ENCODE data around the gene ACSM6. TPM values are rescaled to one million over a fixed set of nuclear protein-coding genes. Genes with fewer than 3 reads are reported as not detected.

The ACSM6 gene
- total and polyA plus RNA-seq, 2 experiments from 2014 or later: 0.10 TPM; not detected in 1

- no peak overlapping the region for H3K4me2 ChIP-seq
- H3K36me3 ChIP-seq (replicated peaks; ENCODE audit: insufficient read depth, low read depth): no peaks in the 10 kb centered on the region
- no peaks in the 10 kb centered on the region for H3K9me3 ChIP-seq (ENCODE audit: low read depth)
- peaks cover 2% of the 10 kb centered on the region for H3K79me2 ChIP-seq
- H4K20me1 ChIP-seq (ENCODE audit: insufficient read depth, poor library complexity, severe bottlenecking): no peaks in the 10 kb centered on the region
- 50% methylated on average over 2 of the region's 2 CpGs for WGBS (ENCODE audit: low lambda C conversion rate, missing lambda C conversion rate)
- DNase-seq (ENCODE audit: low spot score): no peak
- H3K9me2 ChIP-seq (replicated peaks; ENCODE audit: insufficient read depth): no peaks in the 10 kb centered on the region
- no peak overlapping the region for H2AFZ ChIP-seq
- TF ChIP-seq EZH2 (IDR thresholded peaks at IDR 0.05; ENCODE audit: borderline replicate concordance): no peak
- TF ChIP-seq EZH2phosphoT487 (IDR thresholded peaks at IDR 0.05; ENCODE audit: low read depth, severe bottlenecking, unreplicated experiment): no peak
- no peak for TF ChIP-seq CTCF (IDR thresholded peaks at IDR 0.05; ENCODE audit: poor library complexity)
- peaks cover 14% of the 10 kb centered on the region for H3K4me1 ChIP-seq (ENCODE audit: insufficient read depth)
- no peak overlapping the region for H3K27ac ChIP-seq
- H3K4me3 ChIP-seq: no peak overlapping the region
- no peaks in the 10 kb centered on the region for H3K27me3 ChIP-seq
These were observed 50.1 kb downstream of the ACSM6 start for GRCh38 chr10:95244152-95244551.

- H3K4me3 ChIP-seq: no peak overlapping the region
- no peaks in the 10 kb centered on the region for H3K9me3 ChIP-seq (ENCODE audit: low read depth)
- no peak overlapping the region for H3K27ac ChIP-seq
- H3K9me2 ChIP-seq (replicated peaks; ENCODE audit: insufficient read depth): no peaks in the 10 kb centered on the region
- peaks cover 9% of the 10 kb centered on the region for H3K79me2 ChIP-seq
- H3K4me2 ChIP-seq: no peak overlapping the region
- no peaks in the 10 kb centered on the region for H3K36me3 ChIP-seq (replicated peaks; ENCODE audit: insufficient read depth, low read depth)
- TF ChIP-seq EZH2phosphoT487 (IDR thresholded peaks at IDR 0.05; ENCODE audit: low read depth, severe bottlenecking, unreplicated experiment): no peak
- TF ChIP-seq EZH2 (IDR thresholded peaks at IDR 0.05; ENCODE audit: borderline replicate concordance): no peak
- no peak for TF ChIP-seq CTCF (IDR thresholded peaks at IDR 0.05; ENCODE audit: poor library complexity)
- WGBS (ENCODE audit: low lambda C conversion rate, missing lambda C conversion rate): 89% methylated on average over 6 of the region's 6 CpGs
- no peaks in the 10 kb centered on the region for H3K27me3 ChIP-seq
- H3K4me1 ChIP-seq (ENCODE audit: insufficient read depth): peaks cover 14% of the 10 kb centered on the region
- H2AFZ ChIP-seq: no peak overlapping the region
- no peak for DNase-seq (ENCODE audit: low spot score)
- no peaks in the 10 kb centered on the region for H4K20me1 ChIP-seq (ENCODE audit: insufficient read depth, poor library complexity, severe bottlenecking)
These were observed 51.5 kb downstream of the ACSM6 start for GRCh38 chr10:95245425-95246055.

- H3K79me2 ChIP-seq: peaks cover 14% of the 10 kb centered on the region
- 8% methylated on average over 1 of the region's 1 CpG for WGBS (ENCODE audit: low lambda C conversion rate, missing lambda C conversion rate)
- no peaks in the 10 kb centered on the region for H3K9me3 ChIP-seq (ENCODE audit: low read depth)
- H3K4me2 ChIP-seq: no peak overlapping the region
- peak; percentile 91 for DNase-seq (ENCODE audit: low spot score)
- no peaks in the 10 kb centered on the region for H3K9me2 ChIP-seq (replicated peaks; ENCODE audit: insufficient read depth)
- H3K27me3 ChIP-seq: no peaks in the 10 kb centered on the region
- peaks cover 14% of the 10 kb centered on the region for H3K4me1 ChIP-seq (ENCODE audit: insufficient read depth)
- H3K4me3 ChIP-seq: no peak overlapping the region
- no peaks in the 10 kb centered on the region for H3K36me3 ChIP-seq (replicated peaks; ENCODE audit: insufficient read depth, low read depth)
- H4K20me1 ChIP-seq (ENCODE audit: insufficient read depth, poor library complexity, severe bottlenecking): no peaks in the 10 kb centered on the region
- H3K27ac ChIP-seq: peak overlapping the region; percentile 36
- H2AFZ ChIP-seq: no peak overlapping the region
- peak; percentile 71 for TF ChIP-seq CTCF (IDR thresholded peaks at IDR 0.05; ENCODE audit: poor library complexity)
- TF ChIP-seq EZH2phosphoT487 (IDR thresholded peaks at IDR 0.05; ENCODE audit: low read depth, severe bottlenecking, unreplicated experiment): no peak
These were observed 52.6 kb downstream of the ACSM6 start for GRCh38 chr10:95246582-95247051.

Measured in hepatocyte (in vitro differentiated cells).